Retinal pigment epithelial cell (primary cell): ENCODE data around the gene PCNX4.

Source experiments
- DNase-seq: peaks from one replicate; pipeline ENCODE4 v3.0.0-alpha.2; 2010; ENCODE audit warnings: low read depth
- H3K4me3 ChIP-seq: 2 replicates; pipeline ENCODE4 v1.5.1; 2011; ENCODE audit warnings: mild to moderate bottlenecking, low read length, control low read depth, moderate library complexity
- CTCF ChIP-seq: conservative IDR thresholded peaks from 2 replicates; pipeline ENCODE4 v1.5.1; 2011; ENCODE audit warnings: low read depth, low read length, control low read depth, inconsistent platforms

The PCNX4 gene

DNA sequence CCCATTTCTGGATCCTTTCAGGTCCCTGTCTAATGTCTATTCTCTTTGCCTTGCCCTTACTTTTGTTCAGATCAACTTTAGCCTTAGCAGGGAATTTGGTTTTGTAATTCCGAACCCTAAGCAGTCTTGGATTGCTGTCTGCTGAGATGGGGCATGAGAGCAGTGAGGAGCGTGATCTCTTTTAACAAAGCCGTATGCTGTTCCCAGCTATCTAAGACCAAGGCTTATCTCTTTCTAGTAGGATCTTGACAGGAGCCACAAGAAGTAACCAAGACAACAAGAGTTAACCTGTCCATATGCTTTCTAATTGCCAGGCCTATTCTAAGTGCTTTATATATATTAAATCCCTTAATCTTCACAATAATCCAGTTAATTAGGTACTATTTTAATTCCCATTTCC, 78.0 kb downstream of the PCNX4 start:
- no peak for TF ChIP-seq CTCF
- DNase-seq, result no peak
- no peak overlapping the region for H3K4me3 ChIP-seq

GRCh38 chr14:60170948-60171347, 79.2 kb downstream of the PCNX4 start:
- DNase-seq, result no peak
- no peak for TF ChIP-seq CTCF

GRCh38 chr14:60171690-60172089, 80.0 kb downstream of the PCNX4 start:
- no peak for DNase-seq
- H3K4me3 ChIP-seq, result no peak overlapping the region
- no peak for TF ChIP-seq CTCF

More at GRCh38 chr14:60170948-60171347, 79.2 kb downstream of the PCNX4 start:
- no peak overlapping the region for H3K4me3 ChIP-seq

DNA sequence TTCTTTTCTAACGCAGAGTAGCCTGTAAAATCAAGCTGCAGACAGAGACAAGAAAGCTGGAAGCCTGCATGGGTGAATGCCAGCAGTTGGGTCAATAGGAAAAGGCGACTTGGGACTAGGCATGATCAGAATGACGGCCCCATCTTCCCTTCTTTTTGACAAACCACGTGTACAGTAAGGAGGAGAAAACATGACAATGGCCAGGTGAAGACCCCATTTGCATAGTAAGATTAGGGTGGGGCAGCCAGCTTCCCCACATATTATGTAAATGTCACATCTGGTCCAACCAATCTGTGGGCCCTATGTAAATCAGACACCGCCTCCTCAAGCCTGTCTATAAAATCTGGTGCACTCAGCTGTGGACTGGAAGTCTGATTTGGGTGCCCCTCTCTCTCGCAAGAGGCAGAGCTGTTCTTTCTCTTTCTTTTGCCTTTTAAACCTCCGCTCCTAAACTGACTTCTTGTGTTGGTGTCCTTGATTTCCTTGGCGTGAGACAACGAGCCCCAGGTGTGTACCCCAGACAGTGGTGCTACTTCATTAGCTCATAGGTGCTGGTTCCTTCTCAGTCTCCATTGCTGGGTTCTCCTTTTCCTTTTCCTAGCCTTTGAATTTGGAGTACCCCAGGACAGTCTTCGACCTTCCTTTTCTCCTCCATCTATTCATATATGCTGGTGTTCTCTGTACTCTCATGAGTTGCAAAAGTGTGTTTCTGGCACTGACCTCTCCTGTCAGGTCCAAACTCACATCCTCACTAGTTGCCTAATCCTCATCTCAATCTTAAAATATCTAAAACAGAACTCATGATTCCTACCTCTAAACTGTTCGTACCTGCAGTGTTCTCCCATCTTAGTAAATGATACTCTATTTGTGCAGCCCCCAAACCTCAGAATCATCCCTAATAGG, 82.9 kb downstream of the PCNX4 start:
- no peak for DNase-seq
- no peak for TF ChIP-seq CTCF
- no peak overlapping the region for H3K4me3 ChIP-seq

DNA sequence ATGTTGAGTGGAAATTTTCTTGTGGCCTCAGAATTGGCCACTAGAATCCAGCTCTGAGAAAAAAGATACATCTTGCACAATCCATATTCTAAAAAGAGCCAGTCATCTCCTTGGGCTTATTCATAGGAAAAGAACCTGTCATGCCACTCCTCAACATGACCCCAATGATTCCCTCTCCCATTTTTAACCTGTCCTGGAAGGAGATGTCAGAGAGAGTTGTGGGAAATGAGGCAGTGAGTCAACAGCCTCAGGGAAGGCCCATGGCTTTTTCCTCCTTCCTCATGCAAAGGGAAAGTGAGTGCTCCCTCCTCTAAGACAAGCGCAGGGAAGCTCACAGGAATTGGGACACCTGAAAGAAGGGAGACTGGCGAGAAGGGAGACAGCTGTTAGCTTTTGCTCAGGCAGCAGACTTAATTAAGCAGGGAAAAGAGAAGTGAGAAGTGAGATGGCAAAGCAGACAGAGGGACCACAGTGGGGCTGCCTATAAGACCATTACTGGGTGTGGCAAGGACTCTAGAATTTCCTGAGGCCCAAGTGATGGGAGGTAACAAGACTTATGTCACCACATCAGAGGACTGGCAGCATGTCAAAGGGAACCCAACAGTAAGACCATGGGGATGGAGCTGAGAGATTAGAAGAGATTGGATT, 83.7 kb downstream of the PCNX4 start:
- H3K4me3 ChIP-seq, result no peak overlapping the region
- DNase-seq, result no peak
- no peak for TF ChIP-seq CTCF

- no peak overlapping the region for H3K4me3 ChIP-seq
These were observed 86.4 kb downstream of the PCNX4 start for GRCh38 chr14:60178164-60178563.

More at GRCh38 chr14:60178164-60178563, 86.4 kb downstream of the PCNX4 start:
- no peak for TF ChIP-seq CTCF
- DNase-seq, result no peak
